H9 (cell line): ENCODE results near the gene DNAH12. TPM values are rescaled to one million over a fixed set of nuclear protein-coding genes. Genes with fewer than 3 reads are reported as not detected.

Experiments
- DNase-seq: peaks from one replicate; pipeline ENCODE4 v3.0.0-alpha.2; 2017
- H2AFZ ChIP-seq: one replicate; pipeline ENCODE4 v1.6.1; 2013; ENCODE audit warnings: mild to moderate bottlenecking, low read length, control low read depth, moderate library complexity
- H2AK5ac ChIP-seq: 2 replicates; pipeline ENCODE4 v1.6.1; 2013; ENCODE audit warnings: low read length, control low read depth, mixed read lengths; ENCODE audit not compliant: insufficient read length
- H2BK120ac ChIP-seq: one replicate; pipeline ENCODE4 v1.6.1; 2013; ENCODE audit warnings: low read depth, mild to moderate bottlenecking, low read length, control low read depth, inconsistent platforms; ENCODE audit not compliant: poor library complexity, severe bottlenecking
- H2BK12ac ChIP-seq: 2 replicates; pipeline ENCODE4 v1.6.1; 2013; ENCODE audit warnings: low read length, control low read depth, mixed read lengths, low read depth; ENCODE audit not compliant: insufficient read length
- H2BK15ac ChIP-seq: 2 replicates; pipeline ENCODE4 v1.6.1; 2013; ENCODE audit warnings: low read depth, low read length, control low read depth
- H2BK20ac ChIP-seq: one replicate; pipeline ENCODE4 v1.6.1; 2013; ENCODE audit warnings: low read depth, mild to moderate bottlenecking, low read length, control low read depth, inconsistent platforms; ENCODE audit not compliant: poor library complexity, severe bottlenecking
- H2BK5ac ChIP-seq: 2 replicates; pipeline ENCODE4 v1.6.1; 2013; ENCODE audit warnings: low read length, control low read depth, mixed read lengths; ENCODE audit not compliant: insufficient read length
- H3K14ac ChIP-seq: 2 replicates; pipeline ENCODE4 v1.6.1; 2013; ENCODE audit warnings: low read length, control low read depth; ENCODE audit not compliant: insufficient read depth
- H3K18ac ChIP-seq: 2 replicates; pipeline ENCODE4 v1.6.1; 2013; ENCODE audit warnings: low read depth, mild to moderate bottlenecking, mixed read lengths, low read length, control low read depth; ENCODE audit not compliant: insufficient read length
- H3K23ac ChIP-seq: 2 replicates; pipeline ENCODE4 v1.6.1; 2013; ENCODE audit warnings: low read length, control low read depth, mixed read lengths, low read depth; ENCODE audit not compliant: insufficient read length
- H3K23me2 ChIP-seq: 2 replicates; pipeline ENCODE4 v1.6.1; 2013; ENCODE audit warnings: low read depth, mild to moderate bottlenecking, mixed read lengths, low read length, control low read depth; ENCODE audit not compliant: insufficient read length, poor library complexity, severe bottlenecking
- H3K27ac ChIP-seq: 2 replicates; pipeline ENCODE4 v1.5.1; 2013; ENCODE audit warnings: low read length, control low read depth, mixed read lengths, low read depth; ENCODE audit not compliant: insufficient read length
- H3K27me3 ChIP-seq: 2 replicates; pipeline ENCODE4 v1.6.1; 2013; ENCODE audit warnings: low read length, control low read depth, inconsistent platforms; ENCODE audit not compliant: insufficient read depth
- H3K4ac ChIP-seq: 2 replicates; pipeline ENCODE4 v1.6.1; 2013; ENCODE audit warnings: low read depth, mild to moderate bottlenecking, control low read depth, inconsistent platforms, low read length, moderate library complexity
- H3K4me1 ChIP-seq: 2 replicates; pipeline ENCODE4 v1.6.1; 2013; ENCODE audit warnings: low read length, control low read depth, inconsistent platforms; ENCODE audit not compliant: insufficient read depth
- H3K4me2 ChIP-seq: 2 replicates; pipeline ENCODE4 v1.6.1; 2013; ENCODE audit warnings: low read length, control low read depth, mixed read lengths; ENCODE audit not compliant: insufficient read length, insufficient read depth
- H3K56ac ChIP-seq: 2 replicates; pipeline ENCODE4 v1.6.1; 2013; ENCODE audit warnings: low read depth, mild to moderate bottlenecking, mixed read lengths, low read length, control low read depth; ENCODE audit not compliant: insufficient read length
- H3K79me1 ChIP-seq: 2 replicates; pipeline ENCODE4 v1.6.1; 2013; ENCODE audit warnings: low read depth, mild to moderate bottlenecking, moderate library complexity, low read length, control low read depth, inconsistent platforms; ENCODE audit not compliant: insufficient read depth, poor library complexity, severe bottlenecking
- H3K79me2 ChIP-seq: 2 replicates; pipeline ENCODE4 v1.6.1; 2013; ENCODE audit warnings: low read length, control low read depth, inconsistent platforms; ENCODE audit not compliant: insufficient read depth
- H3K9ac ChIP-seq: 2 replicates; pipeline ENCODE4 v1.6.1; 2013; ENCODE audit warnings: low read length, control low read depth, mixed read lengths; ENCODE audit not compliant: insufficient read length; ENCODE audit errors: extremely low read depth
- H3K9me3 ChIP-seq: one replicate; pipeline ENCODE4 v1.6.1; 2013; ENCODE audit warnings: low read depth, low read length, inconsistent platforms; ENCODE audit not compliant: control insufficient read depth
- H3T11ph ChIP-seq: one replicate; pipeline ENCODE4 v1.6.1; 2013; ENCODE audit warnings: mild to moderate bottlenecking, low read length, control low read depth, inconsistent platforms
- H4K20me1 ChIP-seq: one replicate; pipeline ENCODE4 v1.6.1; 2013; ENCODE audit not compliant: control insufficient read depth, insufficient read length, insufficient read depth
- H4K5ac ChIP-seq: 2 replicates; pipeline ENCODE4 v1.6.1; 2013; ENCODE audit warnings: low read depth, mild to moderate bottlenecking, mixed read lengths, low read length, control low read depth; ENCODE audit not compliant: insufficient read length
- H4K8ac ChIP-seq: replicated peaks from 2 replicates; pipeline ENCODE4 v1.6.1; 2013; ENCODE audit warnings: low read length, control low read depth, mixed read lengths, low read depth; ENCODE audit not compliant: insufficient read length
- H4K91ac ChIP-seq: 2 replicates; pipeline ENCODE4 v1.6.1; 2013; ENCODE audit warnings: low read depth, mild to moderate bottlenecking, moderate library complexity, mixed read lengths, low read length, control low read depth; ENCODE audit not compliant: insufficient read length
- H3K27ac Mint-ChIP-seq, 3 experiments: 2 replicates in 2 of 3; 3 replicates in 1 of 3; pipeline ENCODE4 v1.8.0; 2020 to 2021; ENCODE audit warnings: mixed read lengths in 3 of 3, mild to moderate bottlenecking in 1 of 3, moderate library complexity in 1 of 3
- H3K27me3 Mint-ChIP-seq: 2 replicates; pipeline ENCODE4 v1.8.0; 2021; ENCODE audit warnings: low read depth, mild to moderate bottlenecking, moderate library complexity, mixed read lengths
- H3K36me3 Mint-ChIP-seq, 3 experiments: 2 replicates in 2 of 3; 3 replicates in 1 of 3; pipeline ENCODE4 v1.8.0; 2020 to 2021; ENCODE audit warnings: low read depth in 3 of 3, mixed read lengths in 3 of 3; ENCODE audit not compliant: insufficient read depth in 1 of 3
- H3K4me1 Mint-ChIP-seq, 2 experiments: 2 replicates each; pipeline ENCODE4 v1.8.0; 2020; ENCODE audit warnings: mixed read lengths in 2 of 2
- H3K4me3 Mint-ChIP-seq, 2 experiments: 2 replicates in 1 of 2; 3 replicates in 1 of 2; pipeline ENCODE4 v1.8.0; 2020 to 2021; ENCODE audit warnings: mild to moderate bottlenecking in 2 of 2, mixed read lengths in 2 of 2, moderate library complexity in 1 of 2
- H3K9me3 Mint-ChIP-seq, 2 experiments: 2 replicates in 1 of 2; 3 replicates in 1 of 2; pipeline ENCODE4 v1.8.0; 2020; ENCODE audit warnings: mild to moderate bottlenecking in 2 of 2, mixed read lengths in 2 of 2, moderate library complexity in 1 of 2
- WGBS: extraction: QIAGEN DNeasy Blood & Tissue Kit; methylation state at CpG from one replicate; pipeline ENCODE4 v1.1.7; 2013; ENCODE audit warnings: missing lambda C conversion rate, low lambda C conversion rate, mixed read lengths; ENCODE audit not compliant: insufficient read length; ENCODE audit errors: extremely low coverage; 5-methylcytosine and 5-hydroxymethylcytosine counted together
- total RNA-seq: library from RNA; stranded (reverse); gene quantifications from 2 replicates; pipeline ENCODE4 v1.2.1, GENCODE V29; 2021
- TF ChIP-seq, protein P1 (sequence below): fragments of 200-600 bp; sonication (generic); conservative IDR thresholded peaks from 3 replicates; pipeline ENCODE4 v1.8.0; 2021; ENCODE audit warnings: antibody characterized with exemption, mild to moderate bottlenecking

DNAH12 gene
- total RNA-seq, 1 experiment from 2014 or later, result not detected

DNA sequence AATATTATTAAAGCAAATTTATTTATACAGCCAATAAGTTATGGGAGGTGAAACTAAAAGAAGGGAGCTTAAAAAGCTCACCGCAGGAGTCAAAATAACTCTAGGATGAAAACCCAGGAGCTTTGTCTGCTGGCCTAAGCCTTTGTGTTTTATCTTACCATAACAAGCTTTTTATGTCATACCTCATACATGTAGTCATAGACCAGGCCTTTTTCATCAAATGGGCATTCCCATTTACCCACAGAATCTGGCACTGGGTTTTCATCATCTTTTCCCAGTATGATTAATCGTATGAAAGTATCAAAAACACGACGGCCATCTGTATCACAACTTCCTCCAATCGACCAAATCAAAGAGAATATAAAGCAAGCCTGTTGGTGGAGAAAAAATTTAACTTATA, 122.8 kb downstream of the DNAH12 start:
- H3K18ac ChIP-seq, result no peak overlapping the region
- H2BK15ac ChIP-seq, result no peak overlapping the region
- no peak overlapping the region for H3T11ph ChIP-seq
- H2BK20ac ChIP-seq, result no peak overlapping the region
- no peak overlapping the region for H2BK5ac ChIP-seq
- no peak overlapping the region for H2AFZ ChIP-seq
- H3K23me2 ChIP-seq, result no peaks in the 10 kb centered on the region
- H3K79me1 ChIP-seq, result no peaks in the 10 kb centered on the region
- H4K20me1 ChIP-seq, result no peaks in the 10 kb centered on the region
- H4K91ac ChIP-seq, result no peak overlapping the region
- no peak overlapping the region for H3K9ac ChIP-seq
- H3K56ac ChIP-seq, result no peak overlapping the region
- Mint-ChIP-seq H3K36me3 (no peaks in the 10 kb centered on the region), H3K27ac (no peak overlapping the region), H3K4me3 (no peak overlapping the region), H3K9me3 (no peaks in the 10 kb centered on the region), H3K27me3 (no peaks in the 10 kb centered on the region), H3K4me1 (peaks cover 5 to 6% of the 10 kb centered on the region in 2 experiments)
- H3K14ac ChIP-seq, result no peak overlapping the region
- no peak overlapping the region for H2AK5ac ChIP-seq
- no peak for DNase-seq
- H3K27me3 ChIP-seq, result no peaks in the 10 kb centered on the region
- H3K4me1 ChIP-seq, result no peaks in the 10 kb centered on the region
- H3K4ac ChIP-seq, result no peak overlapping the region
- H2BK120ac ChIP-seq, result no peak overlapping the region
- H4K8ac ChIP-seq, result no peak overlapping the region
- H3K27ac ChIP-seq, result no peak overlapping the region
- no peak overlapping the region for H3K4me2 ChIP-seq
- WGBS, result no CpG with 5 or more reads among the region's 5 CpGs
- no peak overlapping the region for H3K23ac ChIP-seq
- no peak overlapping the region for H2BK12ac ChIP-seq
- TF ChIP-seq, protein P1, sequence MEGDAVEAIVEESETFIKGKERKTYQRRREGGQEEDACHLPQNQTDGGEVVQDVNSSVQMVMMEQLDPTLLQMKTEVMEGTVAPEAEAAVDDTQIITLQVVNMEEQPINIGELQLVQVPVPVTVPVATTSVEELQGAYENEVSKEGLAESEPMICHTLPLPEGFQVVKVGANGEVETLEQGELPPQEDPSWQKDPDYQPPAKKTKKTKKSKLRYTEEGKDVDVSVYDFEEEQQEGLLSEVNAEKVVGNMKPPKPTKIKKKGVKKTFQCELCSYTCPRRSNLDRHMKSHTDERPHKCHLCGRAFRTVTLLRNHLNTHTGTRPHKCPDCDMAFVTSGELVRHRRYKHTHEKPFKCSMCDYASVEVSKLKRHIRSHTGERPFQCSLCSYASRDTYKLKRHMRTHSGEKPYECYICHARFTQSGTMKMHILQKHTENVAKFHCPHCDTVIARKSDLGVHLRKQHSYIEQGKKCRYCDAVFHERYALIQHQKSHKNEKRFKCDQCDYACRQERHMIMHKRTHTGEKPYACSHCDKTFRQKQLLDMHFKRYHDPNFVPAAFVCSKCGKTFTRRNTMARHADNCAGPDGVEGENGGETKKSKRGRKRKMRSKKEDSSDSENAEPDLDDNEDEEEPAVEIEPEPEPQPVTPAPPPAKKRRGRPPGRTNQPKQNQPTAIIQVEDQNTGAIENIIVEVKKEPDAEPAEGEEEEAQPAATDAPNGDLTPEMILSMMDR, result no peak
- no peaks in the 10 kb centered on the region for H3K9me3 ChIP-seq
- no peak overlapping the region for H4K5ac ChIP-seq
- no peaks in the 10 kb centered on the region for H3K79me2 ChIP-seq
